T follicular helper cell (primary cell): Measurements from ENCODE around the gene CNOT3.
"Not testable (repeated sequence)": the region's sequence is repeated elsewhere in the genome, so short reads cannot be mapped to it uniquely, and the experiment has no call there.

ENCODE experiments used
- DNase-seq: peaks from one replicate; pipeline ENCODE4 v3.0.0-alpha.2; 2020; ENCODE audit warnings: low read depth

The CNOT3 gene

DNA sequence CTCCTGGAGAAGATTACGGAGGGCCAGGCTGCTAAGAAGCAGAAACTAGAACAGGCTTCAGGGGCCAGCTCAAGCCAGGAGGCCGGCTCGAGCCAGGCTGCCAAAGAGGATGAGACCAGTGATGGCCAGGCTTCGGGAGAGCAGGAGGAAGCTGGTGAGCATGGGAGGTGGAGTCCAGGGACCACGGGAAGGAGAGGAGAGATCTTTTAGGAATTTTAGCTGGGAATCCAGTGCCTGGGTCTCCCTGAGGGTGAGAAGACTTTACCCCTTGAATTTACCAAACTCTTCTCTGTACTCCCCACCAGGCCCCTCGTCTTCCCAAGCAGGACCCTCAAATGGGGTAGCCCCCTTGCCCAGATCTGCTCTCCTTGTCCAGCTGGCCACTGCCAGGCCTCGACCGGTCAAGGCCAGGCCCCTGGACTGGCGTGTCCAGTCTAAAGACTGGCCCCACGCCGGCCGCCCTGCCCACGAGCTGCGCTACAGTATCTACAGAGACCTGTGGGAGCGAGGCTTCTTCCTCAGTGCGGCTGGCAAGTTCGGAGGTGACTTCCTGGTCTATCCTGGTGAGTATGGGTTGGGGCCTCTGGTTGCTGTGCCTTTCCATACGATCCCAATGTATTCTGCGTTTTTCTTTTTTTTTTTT is 54.4 kb downstream of the CNOT3 start:
- no peak for DNase-seq

- no peak for DNase-seq
Measured at GRCh38 chr19:54193011-54193410, 55.4 kb downstream of the CNOT3 start.

GRCh38 chr19:54194463-54194862 is 56.9 kb downstream of the CNOT3 start:
- DNase-seq: not testable (repeated sequence)

GRCh38 chr19:54196536-54196935 is 59.0 kb downstream of the CNOT3 start:
- DNase-seq: no peak

DNA sequence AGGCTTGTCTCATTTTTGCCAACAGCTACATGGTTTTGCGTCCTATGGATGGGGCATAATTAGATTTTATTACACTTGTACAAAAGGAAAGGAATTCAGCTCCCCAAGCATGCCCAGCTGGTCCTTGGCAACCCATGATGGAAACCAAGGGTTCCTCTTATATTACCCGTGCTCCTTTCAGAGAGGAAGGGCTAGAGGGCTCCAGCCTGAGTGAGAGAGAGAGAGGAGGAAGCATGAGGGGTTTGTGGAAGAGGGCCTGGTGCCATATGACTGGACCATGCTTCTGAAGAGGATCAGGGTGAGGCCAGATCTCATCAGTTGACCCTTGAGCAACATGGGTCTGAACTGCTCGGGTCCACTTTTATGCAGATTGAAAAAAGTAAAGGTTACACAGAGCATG is 59.6 kb downstream of the CNOT3 start:
- DNase-seq: no peak

DNA sequence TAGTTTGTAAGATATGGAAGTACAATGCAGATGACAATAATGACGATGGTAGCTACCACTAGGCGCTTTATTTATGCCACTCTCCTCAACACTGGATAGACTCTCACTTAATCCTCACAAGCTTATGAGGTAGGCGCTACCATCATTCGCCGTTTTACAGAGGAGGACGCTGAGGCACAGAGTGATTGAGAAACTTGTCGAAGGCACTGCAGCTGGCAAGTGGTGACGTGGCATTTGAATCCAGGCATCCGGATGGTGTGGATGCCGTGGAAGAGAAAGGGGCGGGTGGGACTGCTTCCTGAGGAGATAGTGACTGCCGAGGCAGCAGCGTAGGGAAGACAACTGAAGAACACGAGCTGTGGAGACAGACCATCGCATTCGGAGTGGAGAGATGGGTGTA is 61.8 kb downstream of the CNOT3 start:
- DNase-seq: no peak

- DNase-seq: no peak
Measured at GRCh38 chr19:54201172-54201701, 63.7 kb downstream of the CNOT3 start.

DNA sequence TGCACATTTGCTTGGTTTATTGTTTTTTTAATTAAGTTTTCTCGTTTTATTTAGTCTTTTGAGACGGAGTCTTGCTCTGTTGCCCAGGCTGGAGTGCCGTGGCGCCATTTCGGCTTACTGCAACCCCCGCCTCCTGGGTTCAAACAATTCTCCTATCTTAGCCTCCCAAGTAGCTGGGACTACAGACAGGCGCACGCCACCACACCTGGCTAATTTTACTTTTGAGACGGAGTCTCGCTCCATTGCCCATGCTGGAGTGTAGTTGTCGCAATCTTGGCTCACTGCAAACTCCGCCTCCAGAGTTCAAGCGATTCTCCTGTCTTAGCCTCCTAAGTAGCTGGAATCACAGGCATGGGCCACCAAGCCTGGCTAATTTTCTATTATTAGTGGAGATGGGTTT is 64.4 kb downstream of the CNOT3 start:
- no peak for DNase-seq

GRCh38 chr19:54203151-54203611 is 65.6 kb downstream of the CNOT3 start:
- no peak for DNase-seq

GRCh38 chr19:54204767-54205468 is 67.4 kb downstream of the CNOT3 start:
- DNase-seq: no peak
